GM21526 (cell line): Measurements from ENCODE around the gene RUFY4.

ENCODE experiments used
- ATAC-seq: cut with Tn5 transposase; IDR thresholded peaks from one replicate; pipeline ENCODE4 v1.9.1; 2021; ENCODE audit warnings: moderate library complexity; ENCODE audit not compliant: unreplicated experiment, low FRiP score

RUFY4 gene

GRCh38 chr2:218138047-218138446, 69.0 kb downstream of the RUFY4 start:
- no peak for ATAC-seq
